GM19372 (cell line): ENCODE data around the gene KIFC3.
"Not testable (repeated sequence)": the region's sequence is repeated elsewhere in the genome, so short reads cannot be mapped to it uniquely, and the experiment has no call there.

Experiments used
- ATAC-seq: cut with Tn5 transposase; IDR thresholded peaks from one replicate; pipeline ENCODE4 v1.9.1; 2021; ENCODE audit warnings: mild to moderate bottlenecking, low read depth, moderate library complexity; ENCODE audit not compliant: unreplicated experiment

Gene KIFC3

DNA sequence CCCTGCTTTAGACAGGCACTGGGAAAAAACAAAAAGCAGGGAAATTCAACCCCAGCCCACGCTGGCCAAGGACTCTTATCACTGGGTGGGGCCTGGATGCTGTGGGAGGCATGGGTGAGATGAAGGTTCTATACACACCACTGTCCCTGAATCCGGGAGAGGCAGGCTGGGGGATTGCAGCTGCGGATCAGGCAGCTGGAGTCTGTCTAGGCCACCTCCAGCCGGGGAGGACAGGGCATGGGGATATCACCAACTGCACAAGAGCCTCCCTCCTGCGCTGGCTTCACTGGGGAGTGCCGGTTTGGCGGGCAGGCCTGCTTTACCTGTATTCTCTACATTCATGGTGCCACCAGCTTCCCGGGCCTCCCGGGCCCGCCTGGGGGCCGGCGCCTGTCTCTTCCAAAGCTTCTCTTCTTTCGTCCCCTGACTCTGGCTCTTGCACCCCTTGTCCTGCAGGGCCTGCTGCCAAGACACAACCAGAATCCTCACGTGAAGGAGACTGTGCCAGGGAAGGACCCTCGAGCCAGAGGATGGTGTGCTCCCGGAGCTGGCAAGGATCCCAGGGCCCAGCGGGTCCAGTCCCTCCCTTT is 13.9 kb downstream of the KIFC3 start:
- no peak for ATAC-seq

DNA sequence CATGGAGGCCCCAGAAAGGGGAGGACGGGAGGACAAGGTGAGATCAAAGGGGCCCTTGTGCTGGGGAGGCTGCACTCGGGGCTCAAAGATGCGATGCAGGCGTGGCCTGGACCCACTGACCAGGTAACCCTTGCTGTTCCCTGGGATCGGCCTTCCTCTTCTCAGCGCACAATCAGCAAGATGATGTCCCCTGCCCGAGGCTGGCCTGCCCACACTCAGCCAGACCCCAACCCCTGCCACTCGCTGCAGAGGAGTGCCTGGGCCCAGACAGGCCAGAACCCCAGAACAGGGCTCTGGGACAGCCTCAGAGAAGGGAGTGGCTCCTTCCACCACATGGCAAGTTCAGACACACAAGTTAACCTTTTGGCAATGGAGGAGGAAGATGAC is 14.8 kb downstream of the KIFC3 start:
- ATAC-seq, result no peak

DNA sequence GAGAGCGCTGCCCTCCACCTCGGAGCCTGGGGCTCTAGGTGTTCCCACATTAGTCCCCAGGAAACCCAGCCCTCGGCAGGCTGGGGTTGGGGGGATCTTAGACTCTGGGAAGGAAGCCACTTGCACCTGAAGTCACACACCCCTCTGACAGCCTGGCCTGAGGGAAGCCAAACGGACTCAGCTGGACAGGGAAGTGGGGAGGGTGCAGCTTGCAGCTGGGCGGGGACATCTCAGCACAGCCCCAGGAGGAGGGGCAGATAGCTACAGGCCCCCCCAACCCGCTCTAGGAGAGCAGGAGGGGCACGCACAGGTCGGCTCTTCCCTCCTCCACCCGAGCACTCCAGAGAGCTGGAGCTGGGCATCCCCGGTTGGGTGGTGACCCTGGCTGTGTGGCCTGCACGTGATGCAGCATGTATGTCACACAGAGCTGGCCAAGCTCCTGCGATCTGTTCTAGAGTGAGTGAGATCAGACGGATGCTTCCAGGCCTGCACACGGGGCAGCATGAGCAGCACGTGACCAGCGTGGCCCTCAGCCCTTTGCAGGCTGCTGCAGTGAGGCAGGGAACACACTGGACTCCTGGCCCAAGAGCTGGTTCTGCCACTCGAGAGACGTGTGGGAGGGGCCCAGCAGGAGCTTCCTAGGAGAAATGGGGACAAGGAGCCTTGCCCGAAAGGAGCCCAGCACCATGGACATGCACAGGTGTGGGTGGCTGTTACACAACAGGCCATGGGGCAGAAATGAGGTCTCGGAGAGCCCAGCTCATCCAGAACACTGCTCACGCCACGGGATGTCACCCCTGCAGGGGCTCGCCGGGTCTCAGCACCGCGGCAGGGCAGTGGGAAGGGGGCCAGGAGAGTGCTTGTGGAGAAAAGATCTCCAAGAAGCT is 15.4 kb downstream of the KIFC3 start:
- no peak for ATAC-seq

DNA sequence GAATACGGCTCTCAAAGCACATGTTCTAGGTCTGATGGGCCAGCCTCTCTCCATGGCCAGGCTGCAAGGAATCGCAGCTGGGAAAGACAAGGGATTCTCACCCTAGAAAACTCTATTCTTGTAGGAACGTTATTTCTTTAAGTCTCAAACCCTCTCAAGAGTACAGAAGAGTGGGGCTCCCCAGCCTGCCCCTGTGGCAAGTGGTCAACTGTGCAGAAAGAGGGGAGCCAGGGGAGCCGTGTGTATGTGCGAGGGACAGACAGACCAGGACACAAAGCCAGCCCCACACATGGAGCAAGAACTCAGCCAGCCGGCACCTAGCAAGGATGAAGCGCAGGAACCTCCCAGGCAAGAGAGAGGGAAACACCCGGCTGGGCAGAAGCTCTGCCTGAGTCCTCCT is 16.4 kb downstream of the KIFC3 start:
- ATAC-seq, result no peak

DNA sequence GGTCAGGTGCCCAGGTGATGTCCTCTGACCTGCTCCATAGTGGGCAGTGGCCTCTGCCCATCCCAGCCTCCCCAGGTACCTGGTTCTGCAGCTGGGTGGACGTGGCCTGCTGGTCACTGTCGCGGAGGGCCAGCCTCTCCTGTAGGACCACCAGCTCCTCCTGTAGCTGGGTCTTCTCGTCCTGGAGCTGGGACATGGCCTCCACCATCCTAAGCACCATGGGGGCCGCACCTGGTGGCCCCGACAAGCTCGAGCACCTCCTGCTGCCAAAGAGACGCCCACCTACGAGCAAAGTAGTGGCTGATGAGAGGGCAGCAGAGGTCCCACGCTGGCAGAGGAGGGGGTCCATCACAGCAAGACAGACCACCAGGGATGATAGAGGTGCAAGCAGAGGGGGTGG is 16.9 kb downstream of the KIFC3 start:
- no peak for ATAC-seq

DNA sequence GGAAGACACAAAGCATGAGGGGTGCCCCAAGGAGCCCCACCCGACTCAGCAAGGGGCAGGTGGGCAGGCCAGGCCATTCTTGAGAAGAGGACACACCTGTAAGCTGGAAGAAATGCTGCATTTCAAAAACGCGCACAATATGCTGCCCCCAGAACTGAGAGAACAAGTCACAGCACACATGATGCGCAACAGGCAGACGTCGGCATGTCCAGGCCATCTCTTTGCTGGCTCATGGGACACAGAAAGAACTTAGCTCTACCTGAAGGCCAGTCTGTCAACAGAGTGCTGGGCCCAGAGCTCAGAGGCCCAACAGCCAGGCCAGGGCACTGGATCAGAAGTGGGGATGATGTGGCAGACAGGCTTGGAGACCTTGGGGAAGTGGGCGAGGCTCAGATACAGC is 18.0 kb downstream of the KIFC3 start:
- ATAC-seq, result no peak

DNA sequence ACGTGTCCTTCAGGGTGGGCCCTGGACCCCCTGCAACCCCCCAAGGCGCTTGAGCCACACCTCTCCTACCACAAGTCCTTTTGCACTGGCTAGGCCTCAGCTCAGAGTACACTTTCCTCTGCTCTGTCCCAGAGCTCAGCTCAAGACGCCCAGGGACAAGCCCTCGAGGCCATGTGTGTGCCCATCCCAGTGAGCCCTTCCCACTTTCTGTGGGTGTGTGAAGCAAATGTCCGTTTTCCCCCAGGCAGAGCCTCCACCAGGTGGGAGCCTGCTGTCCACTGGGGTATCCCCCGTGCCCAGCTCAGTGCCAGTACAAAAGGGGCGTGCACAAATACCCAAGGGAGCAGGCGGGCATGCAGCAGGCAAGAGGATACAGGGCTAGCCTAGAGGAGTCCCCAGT is 18.4 kb downstream of the KIFC3 start:
- no peak for ATAC-seq

DNA sequence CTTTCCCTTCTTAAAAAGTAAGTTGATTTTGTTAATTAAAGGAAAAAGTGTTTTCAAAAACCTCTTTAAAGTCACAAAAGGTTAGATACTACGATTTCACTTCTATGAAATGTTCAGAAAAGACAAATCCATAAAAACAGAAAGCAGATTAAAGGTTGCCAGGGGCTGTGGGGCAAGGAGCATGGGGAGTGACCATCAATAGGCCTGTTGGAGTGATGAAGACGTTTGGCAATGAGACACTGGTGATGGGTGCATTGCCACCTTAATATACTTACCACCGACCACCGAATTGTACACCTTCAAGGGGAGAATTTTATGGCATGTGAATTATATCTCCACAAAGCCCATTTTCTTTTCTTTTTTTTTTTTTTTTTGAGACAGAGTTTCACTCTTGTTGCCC is 19.2 kb downstream of the KIFC3 start:
- no peak for ATAC-seq

DNA sequence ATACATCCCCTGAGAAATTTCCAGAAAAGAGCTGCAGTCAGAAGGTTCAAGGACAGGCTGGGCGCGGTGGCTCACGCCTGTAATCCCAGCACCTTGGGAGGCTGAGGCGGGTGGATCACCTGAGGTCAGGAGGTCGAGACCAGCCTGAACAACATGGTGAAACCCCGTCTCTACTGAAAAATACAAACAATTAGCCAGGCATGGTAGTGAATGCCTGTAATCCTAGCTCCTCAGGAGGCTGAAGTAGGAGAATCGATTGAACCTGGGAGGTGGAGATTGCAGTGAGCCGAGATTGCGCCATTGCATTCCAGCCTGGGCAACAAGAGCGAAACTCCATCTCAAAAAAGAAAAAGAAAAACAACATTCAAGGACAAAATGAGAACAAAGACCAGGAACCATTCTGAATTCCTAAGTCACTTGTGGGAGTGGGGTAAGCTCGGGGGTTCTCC is 19.7 kb downstream of the KIFC3 start:
- ATAC-seq, result not testable (repeated sequence)

DNA sequence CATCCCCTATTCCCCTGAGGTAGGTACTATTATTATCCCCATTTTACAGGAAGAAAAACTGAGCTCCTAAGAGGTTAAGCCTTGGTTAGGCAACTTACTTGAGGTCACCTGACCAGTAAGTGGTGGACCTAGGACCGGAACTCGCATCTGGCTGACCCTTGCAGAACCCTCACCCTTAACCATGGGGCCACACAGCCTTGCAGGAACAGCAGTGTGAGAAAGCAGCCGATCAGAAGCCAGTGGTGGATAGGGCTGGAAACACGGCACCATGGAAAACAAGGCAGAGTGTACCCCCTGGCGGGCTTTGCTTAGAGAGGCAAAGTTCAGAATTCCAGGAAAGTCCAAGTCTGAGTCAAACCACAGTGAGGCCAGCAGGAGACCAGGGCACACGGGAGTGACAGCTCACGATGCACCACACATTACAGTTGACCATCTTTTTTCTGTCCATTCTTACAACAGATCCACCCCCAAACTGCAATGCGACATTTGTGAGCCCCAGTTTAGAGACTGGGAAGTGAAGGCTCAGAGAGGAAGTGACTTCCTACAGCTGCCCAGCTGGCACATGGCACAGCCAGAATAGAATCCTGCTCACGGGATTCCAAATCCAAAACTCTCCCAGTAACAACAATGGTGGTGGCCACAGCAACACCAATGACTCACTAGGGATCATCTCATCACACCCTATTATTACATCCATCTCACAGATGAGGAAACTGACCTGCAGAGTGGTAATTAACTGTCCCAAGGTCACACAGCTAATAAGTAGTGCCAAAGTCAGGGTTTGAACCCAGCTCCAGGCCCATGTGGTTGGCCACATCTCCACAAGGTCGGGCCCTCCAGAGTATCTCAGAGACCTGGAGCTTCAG is 20.3 kb downstream of the KIFC3 start:
- ATAC-seq, result no peak

DNA sequence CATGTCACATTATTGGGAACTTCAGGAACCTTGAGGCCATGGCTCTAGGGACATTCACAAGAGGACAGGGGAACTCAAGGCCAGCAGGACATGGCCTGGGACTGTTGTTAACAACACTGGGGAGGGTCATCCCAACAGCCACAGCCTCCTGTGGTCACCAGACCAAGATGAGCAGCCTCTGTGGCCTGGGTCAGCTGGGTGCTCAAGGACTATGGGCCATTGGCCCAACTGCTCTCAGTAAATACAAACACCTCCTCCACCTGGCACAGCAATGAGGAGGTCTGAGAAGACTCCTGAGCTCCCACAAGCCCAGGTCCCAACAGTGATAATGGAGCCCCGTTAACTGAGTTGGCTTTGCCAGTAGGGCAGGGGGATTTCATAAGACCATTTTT is 20.9 kb downstream of the KIFC3 start:
- ATAC-seq, result no peak

DNA sequence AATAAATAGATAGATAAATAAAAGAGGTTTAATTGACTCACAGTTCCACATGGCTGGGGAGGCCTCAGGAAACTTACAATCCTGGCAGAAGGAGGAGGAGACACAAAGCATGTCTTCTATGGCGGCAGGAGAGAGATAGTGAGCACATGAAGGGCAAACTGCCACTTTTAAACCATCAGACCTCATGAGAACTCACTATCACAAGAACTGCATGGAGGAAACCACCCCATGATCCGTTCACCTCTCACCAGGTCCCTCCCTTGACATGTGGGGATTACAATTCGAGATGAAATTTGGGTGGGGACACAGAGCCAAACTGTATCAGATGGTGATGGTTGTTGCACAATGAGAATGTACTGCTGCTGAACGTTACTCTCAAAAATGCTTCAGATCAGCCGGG is 22.5 kb downstream of the KIFC3 start:
- ATAC-seq, result not testable (repeated sequence)

DNA sequence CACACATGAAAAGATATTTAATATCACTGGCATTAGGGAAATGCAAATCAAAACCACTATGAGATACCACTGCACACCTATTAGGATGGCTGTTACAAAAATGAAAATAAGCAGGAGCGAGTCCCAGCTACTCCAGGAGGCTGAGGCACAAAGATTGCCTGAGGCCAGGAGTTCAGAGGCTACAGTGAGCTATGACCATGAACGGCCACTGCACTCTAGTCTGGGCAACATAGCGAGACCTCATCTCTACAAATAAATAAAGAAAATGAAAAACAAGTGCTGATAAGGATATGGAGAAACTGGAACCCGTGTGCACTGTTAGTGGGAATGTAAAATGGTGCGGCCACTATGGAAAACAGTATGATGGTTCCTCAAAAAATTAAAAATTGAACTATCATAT is 23.6 kb downstream of the KIFC3 start:
- ATAC-seq, result no peak

DNA sequence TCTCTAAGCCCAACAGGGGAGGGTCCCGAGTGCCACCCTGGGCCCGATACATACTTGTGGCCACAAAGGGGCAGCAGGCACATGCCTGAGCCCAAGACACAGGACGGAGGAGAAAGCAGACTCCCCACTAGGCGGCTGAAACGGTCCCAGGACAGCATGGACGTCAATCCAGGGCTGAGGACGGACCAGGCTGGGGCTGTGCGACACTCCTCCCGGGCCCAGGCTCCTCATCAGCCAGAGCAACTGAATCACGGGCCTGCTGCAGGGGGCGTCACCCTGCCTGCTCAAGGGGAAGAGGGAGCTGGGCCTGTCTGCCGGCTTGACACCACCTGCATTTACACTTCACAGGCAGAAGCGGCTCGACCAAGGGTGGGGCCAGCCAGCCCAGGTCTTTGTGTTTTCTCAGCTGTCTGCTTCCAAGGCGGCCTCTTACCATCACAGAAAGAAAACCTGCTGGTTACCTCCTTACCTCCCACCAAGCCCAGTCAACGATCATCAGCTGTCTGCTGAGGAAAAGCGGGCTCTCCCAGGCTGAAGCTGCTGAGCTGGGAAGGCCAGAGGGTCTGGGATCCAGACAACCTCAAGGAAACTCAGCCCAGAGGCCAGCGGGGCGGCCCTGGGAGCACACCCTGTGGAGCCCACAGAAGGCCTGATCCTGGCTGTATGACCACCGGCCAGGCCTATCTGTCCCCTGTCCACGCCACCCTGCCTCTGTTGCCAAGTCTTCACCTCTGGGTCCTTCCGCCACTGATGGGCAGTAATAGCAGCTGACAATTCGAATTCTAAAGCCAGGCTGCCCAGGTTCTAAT is 26.4 kb downstream of the KIFC3 start:
- no peak for ATAC-seq

DNA sequence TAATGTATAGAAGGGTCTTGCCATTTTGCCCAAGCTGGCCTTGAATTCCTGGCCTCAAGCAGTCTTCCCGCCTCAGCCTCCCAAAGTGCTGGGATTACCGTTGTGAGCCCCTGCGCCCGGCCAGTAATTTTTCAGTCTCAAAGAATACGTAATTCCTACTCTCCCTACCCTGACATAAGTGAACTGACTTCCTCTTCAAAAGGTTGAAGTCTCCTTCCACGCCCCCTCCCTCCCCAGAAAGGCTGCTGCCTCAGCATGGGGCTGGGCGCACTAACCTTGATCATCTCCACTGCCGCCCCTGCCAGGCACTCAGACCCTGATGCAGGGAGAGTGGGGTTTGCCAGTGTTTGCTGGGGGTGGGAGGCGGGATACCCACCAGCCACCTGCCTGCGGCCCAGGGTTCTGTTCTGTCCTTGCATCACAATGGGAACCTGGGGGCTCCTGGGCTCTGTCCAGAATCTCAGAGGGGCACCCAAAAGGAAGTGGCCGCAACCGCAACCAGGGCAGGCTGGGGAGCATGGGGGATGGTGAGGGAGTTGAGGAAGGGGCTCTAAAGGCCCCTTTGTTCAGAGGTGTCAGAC is 27.5 kb downstream of the KIFC3 start:
- ATAC-seq, result no peak

DNA sequence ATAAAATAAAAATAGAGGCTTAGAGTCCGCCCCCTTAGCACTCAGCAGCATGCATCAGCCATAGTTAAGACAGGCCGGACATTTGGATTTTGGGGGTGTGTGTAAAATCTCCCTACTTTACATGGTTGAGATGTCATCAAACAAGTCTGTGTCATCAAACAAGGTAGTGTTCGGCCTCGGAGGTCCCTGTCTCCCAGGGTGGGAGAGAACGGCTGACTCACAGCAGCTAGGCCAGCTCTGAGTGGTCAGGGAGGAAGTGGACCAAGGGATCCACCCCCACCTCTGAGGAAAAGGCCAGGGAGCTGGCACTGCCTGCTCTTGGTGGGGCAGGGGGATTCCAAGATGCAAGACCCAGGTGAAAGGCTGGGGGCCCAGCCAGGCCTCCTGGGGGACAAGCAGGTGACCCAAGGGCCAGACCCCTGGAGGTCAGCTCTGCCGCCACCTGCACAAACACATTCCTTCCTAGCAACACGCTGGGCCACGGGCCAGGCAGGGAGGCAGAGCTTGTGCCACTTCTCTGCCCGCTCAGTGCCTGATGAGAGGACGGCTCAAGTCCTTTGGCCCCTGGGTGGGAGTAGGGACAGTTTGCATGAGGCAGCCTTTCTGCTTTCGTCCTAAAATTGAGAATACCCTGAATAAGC is 28.5 kb downstream of the KIFC3 start:
- ATAC-seq, result no peak

DNA sequence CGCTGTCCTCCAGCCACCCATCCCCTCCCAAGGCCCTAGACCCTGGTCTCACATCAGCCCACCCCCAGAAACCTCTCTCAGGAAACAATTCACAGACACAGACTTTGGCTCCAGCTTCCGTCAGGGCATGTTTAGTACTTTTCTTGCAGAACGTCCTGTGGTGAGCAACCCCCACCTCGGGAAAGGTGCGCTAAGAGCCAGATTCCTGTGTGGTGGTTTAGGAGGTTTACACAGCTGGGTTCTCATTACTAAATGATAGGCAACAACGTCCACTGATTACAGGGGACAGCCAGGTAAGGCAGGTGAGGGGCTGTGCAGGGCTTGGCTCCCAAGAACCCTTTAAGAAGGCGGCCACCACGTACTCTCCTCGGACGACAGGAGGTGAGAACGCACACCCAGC is 29.3 kb downstream of the KIFC3 start:
- ATAC-seq, result no peak

DNA sequence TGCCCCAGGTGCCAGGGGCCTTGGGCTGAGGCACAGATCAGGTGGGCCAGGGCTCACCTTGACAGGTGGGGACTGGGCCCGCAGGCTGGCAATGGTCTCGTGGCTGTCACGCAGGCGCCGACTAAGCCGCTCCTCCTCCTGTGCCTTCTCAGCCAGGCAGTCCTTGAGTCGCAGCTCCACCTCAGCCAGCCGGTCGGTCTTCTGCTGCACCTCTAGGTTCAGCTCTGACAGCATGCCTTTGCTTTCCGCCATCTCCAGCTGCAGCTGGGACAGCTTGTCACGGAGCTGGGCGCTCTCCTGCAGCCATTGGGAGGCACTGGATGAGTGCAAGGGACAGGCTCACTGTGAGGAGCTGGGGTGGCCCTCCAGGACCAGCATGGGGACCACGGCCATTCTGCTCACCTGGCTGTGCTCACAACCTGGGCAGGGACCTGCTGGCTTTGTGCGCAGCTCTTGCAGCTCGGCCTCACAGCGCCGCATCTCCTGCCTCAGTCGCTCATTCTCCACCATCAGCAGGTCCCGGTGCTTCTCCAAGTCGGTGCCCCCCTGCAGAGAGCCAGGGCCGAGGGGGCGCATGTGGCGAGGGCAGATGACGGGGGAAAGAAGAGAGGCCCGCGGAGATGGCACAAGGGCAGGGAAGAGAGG is 31.0 kb downstream of the KIFC3 start:
- no peak for ATAC-seq

DNA sequence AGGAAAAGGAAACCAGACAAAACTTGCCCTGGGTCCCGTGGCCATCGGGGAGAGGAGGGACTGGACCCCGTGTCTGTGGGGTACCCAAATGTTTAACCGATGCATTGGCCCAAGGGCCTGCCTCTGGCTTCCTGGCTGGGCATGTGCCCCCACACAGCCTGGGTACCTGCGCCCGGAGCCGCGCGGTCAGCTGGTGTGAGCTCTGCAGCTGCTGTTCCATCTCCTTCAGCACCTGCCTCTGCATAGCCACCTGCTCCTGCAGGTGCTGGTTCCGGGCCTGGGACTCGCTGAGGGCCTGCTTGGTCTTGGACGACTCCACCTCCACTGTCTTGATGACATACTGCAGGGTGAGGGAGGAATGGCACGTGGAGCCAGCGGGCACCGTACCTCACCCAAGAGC is 31.9 kb downstream of the KIFC3 start:
- ATAC-seq, result no peak
